ENCODE measurements around the gene LRCH1.

GRCh38 chr13:46644816-46645215 is 91.8 kb downstream of the LRCH1 start:
- TF ChIP-seq, protein P1, sequence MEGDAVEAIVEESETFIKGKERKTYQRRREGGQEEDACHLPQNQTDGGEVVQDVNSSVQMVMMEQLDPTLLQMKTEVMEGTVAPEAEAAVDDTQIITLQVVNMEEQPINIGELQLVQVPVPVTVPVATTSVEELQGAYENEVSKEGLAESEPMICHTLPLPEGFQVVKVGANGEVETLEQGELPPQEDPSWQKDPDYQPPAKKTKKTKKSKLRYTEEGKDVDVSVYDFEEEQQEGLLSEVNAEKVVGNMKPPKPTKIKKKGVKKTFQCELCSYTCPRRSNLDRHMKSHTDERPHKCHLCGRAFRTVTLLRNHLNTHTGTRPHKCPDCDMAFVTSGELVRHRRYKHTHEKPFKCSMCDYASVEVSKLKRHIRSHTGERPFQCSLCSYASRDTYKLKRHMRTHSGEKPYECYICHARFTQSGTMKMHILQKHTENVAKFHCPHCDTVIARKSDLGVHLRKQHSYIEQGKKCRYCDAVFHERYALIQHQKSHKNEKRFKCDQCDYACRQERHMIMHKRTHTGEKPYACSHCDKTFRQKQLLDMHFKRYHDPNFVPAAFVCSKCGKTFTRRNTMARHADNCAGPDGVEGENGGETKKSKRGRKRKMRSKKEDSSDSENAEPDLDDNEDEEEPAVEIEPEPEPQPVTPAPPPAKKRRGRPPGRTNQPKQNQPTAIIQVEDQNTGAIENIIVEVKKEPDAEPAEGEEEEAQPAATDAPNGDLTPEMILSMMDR (optimal IDR thresholded peaks at IDR 0.05 in 1 of 3, IDR thresholded peaks at IDR 0.05 in 1 of 3, conservative IDR thresholded peaks at IDR 0.05 in 1 of 3; ENCODE audit: extremely low read depth in 1 of 3, insufficient read depth in 2 of 3, low read length in 3 of 3): no peak
- no peak for TF ChIP-seq EZH2 (IDR thresholded peaks at IDR 0.05; ENCODE audit: low read length)
